SU-DHL-6 (cell line): ENCODE results near the gene NPTXR.

ENCODE experiments used
- H2AFZ ChIP-seq: fragments of 200-600 bp; sonication (generic); 2 replicates; pipeline ENCODE4 v1.6.1; 2014; ENCODE audit warnings: low read depth, mild to moderate bottlenecking, moderate library complexity, mixed read lengths, antibody characterized with exemption, low read length; ENCODE audit not compliant: severe bottlenecking
- H3F3A ChIP-seq: fragments of 200-600 bp; shearing (Covaris generic); 2 replicates; pipeline ENCODE4 v1.6.0; 2016; ENCODE audit warnings: antibody characterized with exemption, mild to moderate bottlenecking; ENCODE audit not compliant: insufficient read depth
- H3K27ac ChIP-seq: fragments of 200-600 bp; sonication (generic); 2 replicates; pipeline ENCODE4 v1.5.1; 2016; ENCODE audit warnings: low read depth, mild to moderate bottlenecking, low read length, moderate library complexity, mixed read lengths
- H3K27me3 ChIP-seq: fragments of 200-600 bp; sonication (generic), shearing (Covaris generic); 2 replicates; pipeline ENCODE4 v1.6.0; 2014; ENCODE audit warnings: mild to moderate bottlenecking, low read length
- H3K36me3 ChIP-seq: fragments of 200-600 bp; sonication (generic); 2 replicates; pipeline ENCODE4 v1.6.1; 2014; ENCODE audit warnings: mild to moderate bottlenecking, low read length, mixed read lengths
- H3K4me2 ChIP-seq: fragments of 300-600, 200-600 bp; shearing (Covaris generic), sonication (generic); 2 replicates; pipeline ENCODE4 v1.6.0; 2014; ENCODE audit warnings: low read length, low read depth, mild to moderate bottlenecking; ENCODE audit not compliant: poor library complexity, severe bottlenecking
- H3K4me3 ChIP-seq: fragments of 200-600 bp; sonication (generic); 2 replicates; pipeline ENCODE4 v1.5.1; 2014; ENCODE audit warnings: antibody characterized with exemption, low read length, mild to moderate bottlenecking, mixed read lengths; ENCODE audit not compliant: insufficient read depth, poor library complexity, severe bottlenecking
- H3K79me2 ChIP-seq: fragments of 200-600 bp; sonication (generic); 2 replicates; pipeline ENCODE4 v1.6.1; 2014; ENCODE audit warnings: mild to moderate bottlenecking, low read length, moderate library complexity; ENCODE audit not compliant: insufficient read depth
- H3K9ac ChIP-seq: fragments of 200-600 bp; sonication (generic); 2 replicates; pipeline ENCODE4 v1.7.0; 2014; ENCODE audit warnings: mild to moderate bottlenecking, low read length
- H3K9me2 ChIP-seq: fragments of 200-600 bp; sonication (generic); replicated peaks from 2 replicates; pipeline ENCODE4 v1.6.1; 2014; ENCODE audit warnings: low read length; ENCODE audit not compliant: insufficient read depth
- H3K9me3 ChIP-seq: fragments of 200-600 bp; sonication (generic); 2 replicates; pipeline ENCODE4 v1.6.1; 2014; ENCODE audit warnings: low read length, mixed read lengths; ENCODE audit not compliant: insufficient read depth
- H4K20me1 ChIP-seq: fragments of 200-600 bp; sonication (generic); 2 replicates; pipeline ENCODE4 v1.6.1; 2014; ENCODE audit warnings: low read depth, mild to moderate bottlenecking, antibody characterized with exemption, low read length, moderate library complexity, mixed read lengths
- CTCF ChIP-seq: fragments of 200-600 bp; sonication (generic); IDR thresholded peaks from one replicate; pipeline ENCODE4 v1.5.1; 2017; ENCODE audit warnings: antibody characterized with exemption, mild to moderate bottlenecking, low read length, moderate library complexity; ENCODE audit not compliant: insufficient read depth, poor library complexity, severe bottlenecking
- EZH2phosphoT487 ChIP-seq: fragments of 200-600 bp; sonication (generic), shearing (Covaris generic); conservative IDR thresholded peaks from 2 replicates; pipeline ENCODE4 v1.6.1; 2018; ENCODE audit warnings: mild to moderate bottlenecking, antibody characterized with exemption, low read length, moderate library complexity, mixed read lengths

NPTXR gene

GRCh38 chr22:38828191-38828590 lies 15.6 kb downstream of the NPTXR start:
- Histone ChIP-seq H3K4me2 (no peak overlapping the region), H2AFZ (no peak overlapping the region), H3F3A (no peaks in the 10 kb centered on the region), H3K27me3 (no peaks in the 10 kb centered on the region; the same call in 1 of the 2 replicates), H3K9ac (no peak overlapping the region), H3K9me2 (no peaks in the 10 kb centered on the region), H3K36me3 (no peaks in the 10 kb centered on the region), H3K79me2 (no peaks in the 10 kb centered on the region), H3K27ac (no peak overlapping the region), H3K4me3 (no peak overlapping the region), H4K20me1 (no peaks in the 10 kb centered on the region), H3K9me3 (no peaks in the 10 kb centered on the region)
- TF ChIP-seq EZH2phosphoT487 (no peak), CTCF (no peak)

GRCh38 chr22:38827510-38827909 lies 16.3 kb downstream of the NPTXR start:
- no peak overlapping the region for H3K4me3 ChIP-seq
- no peaks in the 10 kb centered on the region for H3K36me3 ChIP-seq
- H3K9me3 ChIP-seq, result no peaks in the 10 kb centered on the region
- no peak overlapping the region for H3K9ac ChIP-seq
- no peak overlapping the region for H3K4me2 ChIP-seq
- no peaks in the 10 kb centered on the region for H3K9me2 ChIP-seq
- TF ChIP-seq EZH2phosphoT487, result no peak
- no peaks in the 10 kb centered on the region for H4K20me1 ChIP-seq
- H3K27me3 ChIP-seq, result no peaks in the 10 kb centered on the region; the same call in 1 of the 2 replicates
- H2AFZ ChIP-seq, result no peak overlapping the region
- H3F3A ChIP-seq, result no peaks in the 10 kb centered on the region
- H3K27ac ChIP-seq, result no peak overlapping the region
- no peaks in the 10 kb centered on the region for H3K79me2 ChIP-seq

GRCh38 chr22:38826801-38827200 lies 17.0 kb downstream of the NPTXR start:
- no peaks in the 10 kb centered on the region for H3K79me2 ChIP-seq
- no peaks in the 10 kb centered on the region for H3K9me2 ChIP-seq
- H3F3A ChIP-seq, result no peaks in the 10 kb centered on the region
- no peaks in the 10 kb centered on the region for H3K9me3 ChIP-seq
- no peak overlapping the region for H3K4me3 ChIP-seq
- H3K9ac ChIP-seq, result no peak overlapping the region
- TF ChIP-seq CTCF, result no peak
- no peaks in the 10 kb centered on the region for H3K36me3 ChIP-seq
- H3K27ac ChIP-seq, result no peak overlapping the region
- no peaks in the 10 kb centered on the region; the same call in 1 of the 2 replicates for H3K27me3 ChIP-seq
- no peak overlapping the region for H2AFZ ChIP-seq
- H3K4me2 ChIP-seq, result no peak overlapping the region
- no peaks in the 10 kb centered on the region for H4K20me1 ChIP-seq

GRCh38 chr22:38826386-38826785 lies 17.4 kb downstream of the NPTXR start:
- no peaks in the 10 kb centered on the region; the same call in 1 of the 2 replicates for H3K27me3 ChIP-seq

More at GRCh38 chr22:38826386-38826785, 17.4 kb downstream of the NPTXR start:
- no peaks in the 10 kb centered on the region for H3K9me2 ChIP-seq
- H3K4me2 ChIP-seq, result no peak overlapping the region
- no peak overlapping the region for H3K27ac ChIP-seq
- H3K36me3 ChIP-seq, result no peaks in the 10 kb centered on the region
- no peaks in the 10 kb centered on the region for H3K79me2 ChIP-seq
- H3K9ac ChIP-seq, result no peak overlapping the region
- no peak overlapping the region for H3K4me3 ChIP-seq
- H4K20me1 ChIP-seq, result no peaks in the 10 kb centered on the region
- TF ChIP-seq CTCF (no peak), EZH2phosphoT487 (no peak)
- H2AFZ ChIP-seq, result no peak overlapping the region
- H3K9me3 ChIP-seq, result no peaks in the 10 kb centered on the region
- H3F3A ChIP-seq, result no peaks in the 10 kb centered on the region
